Endothelial cell of umbilical vein (primary cell): Measurements from ENCODE around the gene ZNF365.

Experiments used
- CTCF ChIP-seq, 2 donors: IDR thresholded peaks; 1 replicate in 1 of 2; 2 replicates in 1 of 2; pipeline ENCODE4 v1.5.1; 2011; ENCODE audit warnings: low read length in 2 of 2, mild to moderate bottlenecking in 2 of 2, moderate library complexity in 2 of 2, control low read depth in 1 of 2, inconsistent platforms in 1 of 2, low read depth in 1 of 2; ENCODE audit not compliant: insufficient read depth in 1 of 2; ENCODE audit errors: extremely low read depth in 1 of 2
- EZH2 ChIP-seq: IDR thresholded peaks from 2 replicates; pipeline ENCODE4 v1.6.1; 2012; ENCODE audit warnings: borderline replicate concordance, low read depth, mild to moderate bottlenecking, moderate library complexity, low read length, inconsistent platforms; ENCODE audit not compliant: severe bottlenecking
- FOS ChIP-seq: IDR thresholded peaks from 2 replicates; pipeline ENCODE4 v1.6.1; 2011; ENCODE audit warnings: mild to moderate bottlenecking, low read length, moderate library complexity, borderline replicate concordance; ENCODE audit not compliant: insufficient read depth
- JUN ChIP-seq: IDR thresholded peaks from 2 replicates; pipeline ENCODE4 v1.6.1; 2011; ENCODE audit warnings: borderline replicate concordance, low read depth; ENCODE audit not compliant: insufficient read length, insufficient read depth
- MAX ChIP-seq: IDR thresholded peaks from 2 replicates; pipeline ENCODE4 v1.6.1; 2011; ENCODE audit not compliant: insufficient read depth, insufficient read length
- POLR2A ChIP-seq: IDR thresholded peaks from 2 replicates; pipeline ENCODE4 v1.6.1; 2012; ENCODE audit warnings: low read depth, mild to moderate bottlenecking, control low read depth, low read length
- POLR2AphosphoS5 ChIP-seq: IDR thresholded peaks from 2 replicates; pipeline ENCODE4 v1.6.1; 2012; ENCODE audit warnings: low read depth, mild to moderate bottlenecking, control low read depth, low read length, moderate library complexity; ENCODE audit not compliant: insufficient read depth

GRCh38 chr10:62450912-62451610, 76.9 kb downstream of the ZNF365 start:
- TF ChIP-seq CTCF (IDR thresholded peaks at IDR 0.05; ENCODE audit: extremely low read depth in 1 of 2, insufficient read depth in 1 of 2, low read depth in 1 of 2, low read length in 2 of 2) = no peak
- TF ChIP-seq POLR2AphosphoS5 = no peak
- TF ChIP-seq FOS = no peak
- TF ChIP-seq JUN = no peak
- TF ChIP-seq EZH2 = no peak
- TF ChIP-seq POLR2A = no peak
- TF ChIP-seq MAX = no peak
